Heart right ventricle (tissue), 16 donors: Measurements from ENCODE around the gene SLC7A8. TPM values are rescaled to one million over a fixed set of nuclear protein-coding genes. Genes with fewer than 3 reads are reported as not detected.
"Not testable (repeated sequence)": the region's sequence is repeated elsewhere in the genome, so short reads cannot be mapped to it uniquely, and the experiment has no call there.

Experiments used
- ATAC-seq, 8 donors: fragments of 200-7000 bp; cut with Tn5 transposase; one replicate each; pipeline ENCODE4 v1.9.1; 2020; ENCODE audit warnings: mild to moderate bottlenecking in 8 of 8, moderate library complexity in 8 of 8, moderate number of reproducible peaks in 1 of 8
- DNase-seq, 2 donors: peaks; one replicate each; pipeline ENCODE4 v3.0.0-alpha.2; 2020
- H3K27ac ChIP-seq, 10 donors: fragments of 200-600 bp; sonication (generic) in 2 of 10; one replicate each; pipeline versions ENCODE4 v1.5.0 to v1.8.0; 2020 to 2022; ENCODE audit warnings: mild to moderate bottlenecking in 3 of 10
- H3K27me3 ChIP-seq, 7 donors: fragments of 200-600 bp; one replicate each; pipeline ENCODE4 v1.8.0; 2021 to 2022; ENCODE audit warnings: mild to moderate bottlenecking in 2 of 7
- H3K36me3 ChIP-seq, 9 donors: fragments of 200-600 bp; sonication (generic) in 1 of 9; one replicate each; pipeline versions ENCODE4 v1.5.0 to v1.8.0; 2020 to 2022; ENCODE audit warnings: mild to moderate bottlenecking in 2 of 9
- H3K4me1 ChIP-seq, 9 donors: fragments of 200-600 bp; sonication (generic) in 1 of 9; one replicate each; pipeline versions ENCODE4 v1.5.0 to v1.8.0; 2020 to 2022; ENCODE audit warnings: mild to moderate bottlenecking in 4 of 9
- H3K4me3 ChIP-seq, 10 donors: fragments of 200-600 bp; sonication (generic) in 2 of 10; one replicate each; pipeline versions ENCODE4 v1.5.0 to v1.8.0; 2020 to 2022; ENCODE audit warnings: mild to moderate bottlenecking in 7 of 10, moderate library complexity in 2 of 10
- H3K9me3 ChIP-seq, 11 donors: fragments of 200-600 bp in 10 of 11; sonication (generic) in 2 of 11; one replicate each; pipeline versions ENCODE4 v1.5.0 to v1.8.0; 2013 to 2022; ENCODE audit warnings: mild to moderate bottlenecking in 2 of 11, control low read depth in 1 of 11, moderate library complexity in 1 of 11
- WGBS, 2 donors: extraction: QIAGEN DNeasy Blood & Tissue Kit; methylation state at CpG; one replicate each; pipeline ENCODE4 v1.1.7; 2013; ENCODE audit warnings: inconsistent platforms in 1 of 2; 5-methylcytosine and 5-hydroxymethylcytosine counted together
- intact Hi-C, 10 donors: fragments of 100-400 bp; cut with DNase I; formaldehyde crosslinking; loops; one replicate each; pipeline versions ENCODE4 v1.11.1 to v1.14.2; 2022
- polyA plus RNA-seq, 2 donors: library from polyadenylated mRNA; stranded (reverse); fragments of 200-250 nt; gene quantifications; one replicate each; pipeline ENCODE4 v1.2.3, GENCODE V29; 2013
- total RNA-seq, 10 donors: library from RNA; stranded (reverse); fragmentation: NEBNext Ultra II Directional in 3 of 10; extraction: Animal tissue kit (Norgen Biotek cat#: 25700) in 3 of 10; gene quantifications; one replicate each; pipeline versions ENCODE4 v1.2.1 to v1.2.4, GENCODE V29; 2021 to 2023
- TF ChIP-seq, protein P1 (sequence below), 9 donors: fragments of 200-600 bp; sonication (generic) in 2 of 9; IDR thresholded peaks; one replicate each; pipeline versions ENCODE4 v1.5.0 to v1.8.0; 2021 to 2022; ENCODE audit warnings: antibody characterized with exemption in 9 of 9, mild to moderate bottlenecking in 5 of 9, moderate library complexity in 1 of 9
- donor health status: Arrhythmogenic right ventricular cardiomyopathy.
- donor health status: ischemic (EF 13 %, LVEDD 7.1; RV severe dilation, severe dysfunction).
- donor health status: healthy with polysubstance abuse.
- donor health status: DM: no; HTN: yes; CAD: no.
- donor health status: DM: no; HTN: no; CAD: no.
- donor health status: ischemic (EF 25% LVEDD 6.9; RV normal size, moderate dysfunction).
- donor health status: ischemic (EF 25% LVEDD 5.7; RV mildly dilated, moderate dysfunction).
- donor health status: healthy.
- donor health status: DM: yes; HTN: yes; CAD: no.
- donor health status: Ischemic cardiomyopathy.
- donor health status: ischemic (EF 35%, LVEDD 5.7; RV mildly dilated, moderate dysfunction).
- donor health status: nonischemic (EF 11% LVEDD 7.7; RV severe dilation, severe dysfunction).
- donor health status: DM: yes; HTN: yes; CAD: no.
- donor health status: PGD.
- donor health status: ischemic (EF 29% LVEDD 5.4; RV normal size, mild dysfunction).
- donor health status: nonischemic (EF 23%, LVEDD 6.1; RV moderate dilation, normal function).

Gene SLC7A8
- total and polyA plus RNA-seq, 12 donors, result 5.9 to 14.9 (median 9.6) TPM

DNA sequence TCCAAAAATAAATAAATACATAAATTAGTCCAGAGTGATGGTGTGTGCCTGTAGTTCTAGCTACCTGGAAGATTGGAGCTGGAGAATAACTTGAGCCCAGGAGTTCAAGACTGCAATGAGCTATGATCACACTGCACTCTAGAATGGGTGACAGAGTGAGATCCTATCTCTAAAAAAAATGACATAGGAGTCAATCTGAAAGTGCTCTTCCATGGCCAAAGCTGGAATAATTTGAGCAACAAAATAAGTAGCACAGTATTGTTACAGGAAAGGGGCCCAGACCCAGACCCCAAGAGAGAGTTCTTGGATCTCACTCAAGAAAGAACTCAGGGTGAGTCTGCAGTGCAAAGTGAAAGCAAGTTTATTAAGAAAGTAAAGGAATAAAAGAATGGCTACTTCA lies 24.9 kb upstream of the SLC7A8 start:
- TF ChIP-seq, protein P1, sequence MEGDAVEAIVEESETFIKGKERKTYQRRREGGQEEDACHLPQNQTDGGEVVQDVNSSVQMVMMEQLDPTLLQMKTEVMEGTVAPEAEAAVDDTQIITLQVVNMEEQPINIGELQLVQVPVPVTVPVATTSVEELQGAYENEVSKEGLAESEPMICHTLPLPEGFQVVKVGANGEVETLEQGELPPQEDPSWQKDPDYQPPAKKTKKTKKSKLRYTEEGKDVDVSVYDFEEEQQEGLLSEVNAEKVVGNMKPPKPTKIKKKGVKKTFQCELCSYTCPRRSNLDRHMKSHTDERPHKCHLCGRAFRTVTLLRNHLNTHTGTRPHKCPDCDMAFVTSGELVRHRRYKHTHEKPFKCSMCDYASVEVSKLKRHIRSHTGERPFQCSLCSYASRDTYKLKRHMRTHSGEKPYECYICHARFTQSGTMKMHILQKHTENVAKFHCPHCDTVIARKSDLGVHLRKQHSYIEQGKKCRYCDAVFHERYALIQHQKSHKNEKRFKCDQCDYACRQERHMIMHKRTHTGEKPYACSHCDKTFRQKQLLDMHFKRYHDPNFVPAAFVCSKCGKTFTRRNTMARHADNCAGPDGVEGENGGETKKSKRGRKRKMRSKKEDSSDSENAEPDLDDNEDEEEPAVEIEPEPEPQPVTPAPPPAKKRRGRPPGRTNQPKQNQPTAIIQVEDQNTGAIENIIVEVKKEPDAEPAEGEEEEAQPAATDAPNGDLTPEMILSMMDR (IDR thresholded peaks at IDR 0.05), result no peak
- intact Hi-C loops, result no loop called here
- H3K4me1 ChIP-seq, result no peaks in the 10 kb centered on the region
- H3K4me3 ChIP-seq, result no peak overlapping the region
- peaks cover 0 to 10% (median 5%) of the 10 kb centered on the region in 7 donors for H3K27me3 ChIP-seq
- no peaks in the 10 kb centered on the region for H3K36me3 ChIP-seq
- H3K9me3 ChIP-seq, result no peaks in the 10 kb centered on the region
- no peak for ATAC-seq
- no peak overlapping the region for H3K27ac ChIP-seq
- no peak for DNase-seq

DNA sequence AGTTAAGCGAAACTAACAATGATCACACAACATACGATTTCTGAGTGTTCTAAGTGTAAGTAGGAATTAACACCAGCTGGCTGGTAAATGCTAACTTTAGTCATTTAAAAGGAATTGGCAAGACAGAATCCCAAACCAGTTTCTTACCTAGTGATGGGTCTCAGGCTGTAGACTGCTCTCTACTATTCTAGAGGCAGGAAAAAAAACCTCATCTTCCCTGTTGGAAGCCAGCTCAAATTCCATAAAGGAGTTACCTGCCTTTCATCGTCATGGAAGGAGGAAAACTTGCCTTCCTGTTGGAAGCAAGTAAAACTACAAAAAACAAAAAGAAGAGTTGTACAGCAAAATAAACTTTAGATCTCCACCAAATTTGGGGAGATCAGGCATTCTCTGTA lies 23.7 kb upstream of the SLC7A8 start:
- intact Hi-C loops, result no loop called here
- H3K27ac ChIP-seq, result no peak overlapping the region
- H3K9me3 ChIP-seq, result no peaks in the 10 kb centered on the region
- WGBS, 2 donors, result 59 to 65% methylated on average over 3 of the region's 3 CpGs
- H3K4me1 ChIP-seq, result no peaks in the 10 kb centered on the region
- peaks cover 0 to 10% (median 5%) of the 10 kb centered on the region in 7 donors for H3K27me3 ChIP-seq
- no peak for ATAC-seq
- H3K4me3 ChIP-seq, result no peak overlapping the region
- no peak for DNase-seq
- TF ChIP-seq, protein P1 (IDR thresholded peaks at IDR 0.05), result no peak
- no peaks in the 10 kb centered on the region for H3K36me3 ChIP-seq

DNA sequence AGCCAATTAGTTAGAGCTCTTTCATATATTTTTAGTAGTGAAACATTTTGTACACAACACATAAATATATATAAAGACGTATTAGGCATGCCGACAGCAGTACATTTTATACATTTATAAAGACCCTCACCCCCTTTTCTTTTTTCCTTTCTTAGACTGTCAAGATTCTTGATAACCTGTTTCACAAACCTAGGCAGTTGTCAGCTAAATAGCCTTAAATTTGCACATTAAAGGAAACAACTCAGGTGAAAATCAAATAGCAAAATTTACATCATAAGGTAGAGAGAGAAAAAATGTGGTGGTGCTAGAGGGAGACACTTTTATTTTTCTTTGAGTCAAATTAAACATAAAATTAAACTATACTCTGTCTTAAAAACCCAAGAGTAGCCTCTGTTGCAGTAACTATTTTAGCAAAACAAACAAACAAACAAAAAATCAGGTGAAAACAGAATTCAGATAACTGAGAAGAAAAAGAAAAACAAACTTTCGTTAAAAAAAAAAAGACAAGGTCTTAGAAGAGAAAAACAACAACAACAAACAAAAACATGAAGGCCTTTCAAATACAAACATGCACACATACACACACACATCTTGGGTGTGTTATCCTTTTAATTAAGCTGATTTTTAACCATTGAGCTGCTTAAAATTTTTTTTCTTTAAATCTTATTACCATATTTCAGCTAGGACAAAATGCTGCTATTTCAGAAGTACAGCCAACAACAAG lies 23.1 kb upstream of the SLC7A8 start:
- no peaks in the 10 kb centered on the region for H3K36me3 ChIP-seq
- DNase-seq (no peak), ATAC-seq (no peak)
- H3K4me1 ChIP-seq, result no peaks in the 10 kb centered on the region
- TF ChIP-seq, protein P1 (IDR thresholded peaks at IDR 0.05), result no peak
- H3K9me3 ChIP-seq, result no peaks in the 10 kb centered on the region
- intact Hi-C loops, result no loop called here
- WGBS, 2 donors, result 65 to 80% methylated on average over 3 of the region's 3 CpGs
- no peak overlapping the region for H3K4me3 ChIP-seq
- peaks cover 0 to 10% (median 5%) of the 10 kb centered on the region in 7 donors for H3K27me3 ChIP-seq
- H3K27ac ChIP-seq, result no peak overlapping the region

DNA sequence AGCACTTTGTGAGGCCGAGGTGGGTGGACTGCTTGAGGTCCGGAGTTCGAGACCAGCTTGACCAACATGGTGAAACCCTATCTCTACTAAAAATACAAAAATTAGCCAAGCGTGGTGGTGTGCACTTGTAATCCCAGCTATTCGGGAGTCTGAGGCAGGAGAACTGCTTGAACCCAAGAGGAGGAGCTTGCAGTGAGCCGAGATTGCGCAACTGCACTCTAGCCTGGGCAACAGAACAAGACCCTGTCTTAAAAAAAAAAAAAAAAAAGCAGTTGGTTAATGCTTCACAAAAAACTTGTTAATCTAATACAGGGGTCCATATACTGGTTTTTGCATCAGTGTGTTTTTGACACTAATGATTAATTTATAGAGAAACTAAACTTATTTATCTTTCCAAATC lies 18.5 kb upstream of the SLC7A8 start:
- no peak for ATAC-seq
- Histone ChIP-seq H3K4me1 (no peaks in the 10 kb centered on the region), H3K27me3 (peaks cover 0 to under 1% (median 0%) of the 10 kb centered on the region in 7 donors), H3K9me3 (no peaks in the 10 kb centered on the region), H3K4me3 (no peak overlapping the region), H3K27ac (no peak overlapping the region), H3K36me3 (no peaks in the 10 kb centered on the region)
- TF ChIP-seq, protein P1 (IDR thresholded peaks at IDR 0.05), result no peak
- 95 to 96% methylated on average over 7 of the region's 7 CpGs for WGBS, 2 donors
- DNase-seq, result no peak
- intact Hi-C loops, result no loop called here

DNA sequence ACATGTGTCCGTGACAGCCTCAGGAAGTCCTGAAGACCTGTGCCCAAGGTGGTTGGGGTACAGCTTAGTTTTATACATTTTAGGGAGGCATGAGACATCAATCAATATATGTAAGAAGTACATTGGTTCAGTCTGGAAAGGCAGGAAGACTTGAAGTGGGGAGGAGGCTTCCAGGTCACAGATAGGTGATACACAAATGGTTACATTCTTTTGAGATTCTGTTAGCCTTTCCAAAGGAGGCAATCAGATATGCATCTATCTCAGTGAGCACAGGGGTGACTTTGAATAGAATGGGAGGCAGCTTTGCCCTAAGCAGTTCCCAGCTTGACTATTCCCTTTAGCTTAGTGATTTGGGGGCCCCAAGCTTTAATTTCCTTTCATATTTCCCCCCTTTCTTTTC lies 15.7 kb upstream of the SLC7A8 start:
- 75 to 84% methylated on average over 1 of the region's 1 CpG for WGBS, 2 donors
- H3K4me1 ChIP-seq, intact Hi-C loops: not testable (repeated sequence)

DNA sequence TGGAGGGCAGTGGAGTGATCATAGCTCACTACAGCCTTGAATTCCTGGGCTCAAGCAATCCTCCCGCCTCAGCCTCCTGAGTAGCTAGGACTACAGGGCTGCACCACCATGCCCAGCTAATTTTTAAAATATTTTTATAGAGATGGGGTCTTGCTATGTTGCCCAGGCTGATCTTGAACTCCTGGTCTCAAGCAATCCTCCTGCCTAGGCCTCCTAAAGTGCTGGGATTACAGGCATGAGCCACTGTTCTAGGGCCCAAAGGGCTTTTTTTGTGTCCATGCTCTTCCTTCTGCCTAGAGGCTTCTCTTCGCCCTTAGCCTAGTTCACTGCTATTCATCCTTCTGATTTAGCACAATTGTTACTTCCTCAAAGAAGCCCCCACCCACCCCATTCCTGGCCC lies 13.0 kb upstream of the SLC7A8 start:
- 95 to 96% methylated on average over 2 of the region's 2 CpGs for WGBS, 2 donors
- DNase-seq, H3K4me1 ChIP-seq, H3K27ac ChIP-seq, H3K4me3 ChIP-seq, H3K9me3 ChIP-seq, intact Hi-C loops, H3K36me3 ChIP-seq, ATAC-seq, H3K27me3 ChIP-seq: not testable (repeated sequence)

More for the DNA sequence above, 15.7 kb upstream of the SLC7A8 start:
- not testable (repeated sequence) for H3K9me3 ChIP-seq, ATAC-seq, DNase-seq, H3K27me3 ChIP-seq, H3K36me3 ChIP-seq, H3K27ac ChIP-seq, H3K4me3 ChIP-seq
